Fibroblast of skin of left quadriceps (primary cell): Measurements from ENCODE around the gene POLG.

Experiments used
- DNase-seq, 2 experiments: peaks; one replicate each; pipeline ENCODE4 v3.0.0-alpha.2; 2013; ENCODE audit warnings: low read depth in 2 of 2

POLG gene

DNA sequence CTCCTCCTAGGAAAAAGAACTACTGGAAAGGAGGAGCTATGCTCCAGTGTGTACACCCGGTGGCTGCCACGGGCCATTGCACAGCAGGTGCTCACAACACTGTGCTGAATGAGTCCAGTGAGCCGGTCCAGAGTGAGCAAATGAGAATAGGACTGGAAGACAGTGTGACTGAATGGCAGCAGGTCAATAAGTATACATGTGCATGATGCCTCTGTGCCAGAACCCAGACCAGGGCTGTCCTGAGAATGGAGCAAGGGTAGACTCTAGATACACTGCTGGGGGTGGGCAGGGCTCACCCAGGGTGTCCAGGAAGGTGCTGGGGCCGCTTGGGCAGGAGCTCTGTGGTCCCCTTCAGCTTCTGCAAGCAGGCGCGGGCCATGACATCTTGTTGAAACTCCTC, 8.3 kb downstream of the POLG start:
- no peak for DNase-seq

DNA sequence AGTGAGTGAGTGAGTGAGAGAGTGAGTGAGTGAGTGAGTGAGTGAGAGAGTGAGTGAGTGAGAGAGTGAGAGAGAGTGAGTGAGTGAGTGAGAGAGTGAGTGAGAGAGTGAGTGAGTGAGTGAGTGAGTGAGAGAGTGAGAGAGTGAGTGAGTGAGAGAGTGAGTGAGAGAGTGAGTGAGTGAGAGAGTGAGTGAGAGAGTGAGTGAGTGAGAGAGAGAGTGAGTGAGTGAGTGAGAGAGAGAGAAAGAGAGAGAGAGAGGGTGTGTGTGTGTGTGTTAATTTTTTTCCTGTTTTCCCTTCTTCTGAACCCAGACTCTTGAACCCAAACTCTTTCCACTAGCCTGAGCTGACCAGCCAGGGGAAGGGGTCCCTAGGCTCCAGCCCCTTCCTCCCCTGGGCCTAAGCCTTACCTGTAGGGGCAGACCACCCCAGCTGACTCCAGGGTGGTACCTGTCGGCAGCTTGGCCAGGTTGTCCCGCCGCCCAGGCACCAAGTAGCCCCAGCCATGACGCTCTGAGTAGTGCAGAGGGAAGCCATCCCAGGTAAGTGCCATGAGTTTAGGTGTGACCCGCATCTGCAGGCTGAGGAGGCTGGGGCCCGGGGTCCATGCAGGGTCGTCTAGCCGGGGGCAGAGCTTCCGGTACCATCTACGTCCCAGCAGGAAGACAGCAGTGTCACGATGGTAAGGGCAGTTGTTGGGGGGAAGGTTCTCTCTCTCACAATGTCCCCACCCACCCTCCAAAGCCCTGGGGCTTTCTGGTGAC, 9.4 kb downstream of the POLG start:
- no peak for DNase-seq

DNA sequence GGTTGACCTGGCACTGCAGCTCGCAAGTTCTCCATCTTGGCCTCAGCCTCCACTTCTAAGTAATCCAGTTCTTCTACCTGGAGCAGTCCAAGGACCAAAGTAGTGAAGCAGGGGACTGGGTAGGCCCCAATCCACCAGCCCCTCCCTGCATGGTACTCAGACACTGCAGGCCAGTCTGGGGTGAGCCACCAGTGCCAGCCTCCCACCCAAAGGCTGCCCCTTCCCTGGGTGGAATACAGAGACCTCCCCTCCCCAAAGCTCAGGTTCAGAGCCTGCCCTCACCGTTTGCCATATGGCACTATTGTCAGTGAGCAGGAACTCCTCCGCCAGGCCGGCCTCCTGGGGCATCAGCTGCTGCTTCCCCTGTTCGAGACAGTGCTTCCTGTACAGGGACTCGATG, 10.8 kb downstream of the POLG start:
- no peak for DNase-seq

DNA sequence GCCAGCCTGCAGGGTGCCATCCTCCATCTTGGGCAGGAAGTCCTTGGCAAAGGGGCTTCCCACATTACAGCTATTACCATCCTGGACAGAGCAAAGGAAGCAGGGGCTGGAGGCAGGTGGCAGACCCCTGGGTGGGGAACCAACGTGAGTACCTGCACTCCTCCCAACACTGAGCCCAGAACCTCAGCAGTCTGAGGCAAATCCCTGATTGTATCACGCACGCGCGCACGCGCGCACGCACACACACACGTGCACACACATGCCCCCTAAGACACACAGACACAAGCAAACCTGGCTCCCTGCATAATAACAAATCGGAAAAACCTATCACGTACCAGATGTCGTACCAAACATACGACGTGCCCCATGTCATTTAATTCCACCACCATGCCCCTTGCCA, 11.8 kb downstream of the POLG start:
- no peak for DNase-seq

DNA sequence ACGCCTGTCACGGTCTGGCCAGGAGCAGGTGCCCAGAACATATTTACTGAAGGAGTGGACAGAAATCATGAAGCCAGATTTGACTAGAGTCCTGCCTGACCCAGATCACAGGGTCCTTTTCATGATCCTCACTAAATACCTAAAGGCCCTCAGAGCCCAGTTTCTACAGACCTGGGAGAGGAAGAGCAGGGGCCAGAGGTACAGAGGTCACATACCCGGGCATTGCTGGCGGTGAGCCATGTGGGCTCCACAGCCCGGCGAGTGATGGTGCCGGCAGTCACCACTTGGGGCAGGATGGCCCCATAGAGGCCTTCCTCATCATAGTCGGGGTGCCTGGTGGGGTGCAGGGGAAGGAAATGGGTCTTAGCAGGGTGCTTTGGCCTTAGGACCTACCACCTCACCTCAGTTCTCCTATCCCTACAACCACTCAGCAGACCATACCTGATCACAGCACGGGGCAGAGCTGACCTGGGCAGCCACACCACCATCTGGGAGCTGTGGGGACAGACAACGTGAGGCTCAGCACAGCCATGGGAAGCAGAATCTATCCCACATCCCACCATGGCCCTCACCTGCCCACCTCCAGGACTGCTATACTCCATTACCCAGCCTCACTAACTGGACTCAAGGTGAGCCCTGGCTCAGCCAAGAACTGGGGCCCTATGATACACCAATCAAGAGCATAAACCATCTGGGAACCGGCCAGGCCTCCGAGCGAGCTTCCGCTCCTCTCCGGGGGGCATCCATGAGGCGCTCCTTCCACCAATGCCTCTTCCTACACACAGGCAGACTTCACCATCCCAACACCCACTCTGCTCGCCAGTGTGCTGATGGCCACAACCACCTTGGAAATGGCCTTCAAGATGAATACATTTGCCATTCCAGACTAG, 12.9 kb downstream of the POLG start:
- DNase-seq = no peak

DNA sequence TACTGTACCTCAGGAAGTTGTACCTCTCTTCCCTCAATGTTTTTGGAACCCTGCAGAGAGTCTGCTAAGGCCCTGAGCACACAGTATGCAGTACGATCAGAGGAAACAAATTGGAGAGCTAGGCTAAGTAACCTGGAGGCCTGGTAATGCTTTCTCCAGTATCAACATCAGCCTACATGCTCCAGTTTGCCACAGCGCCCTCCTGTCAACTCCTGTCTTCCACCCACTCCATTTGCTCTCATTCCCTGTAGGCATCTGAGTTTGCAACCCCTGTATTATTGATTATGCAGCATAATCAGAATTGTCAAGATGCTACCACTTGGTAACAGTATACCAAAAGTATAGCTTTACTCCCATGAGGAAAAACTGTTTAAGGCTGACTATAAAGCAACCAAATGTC, 14.4 kb downstream of the POLG start:
- no peak for DNase-seq

DNA sequence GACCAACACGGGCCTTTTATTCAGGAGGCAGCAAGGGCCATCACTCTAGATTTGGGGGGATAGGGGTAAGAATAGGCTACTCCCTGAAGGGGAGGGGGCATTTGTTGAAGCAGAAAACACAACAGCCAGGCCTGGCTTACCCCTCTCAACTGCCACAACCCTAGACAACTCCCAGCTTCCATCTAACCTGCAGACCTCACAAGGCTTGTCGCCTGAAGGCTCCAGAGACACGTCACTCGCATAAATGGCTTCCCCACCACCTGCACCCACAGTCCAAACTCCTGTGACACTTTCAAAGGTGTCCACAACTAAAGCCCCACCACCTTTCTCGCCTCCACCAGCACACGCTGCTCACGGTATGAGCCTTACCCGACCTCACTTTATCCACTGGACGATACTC, 14.9 kb downstream of the POLG start:
- DNase-seq = no peak

DNA sequence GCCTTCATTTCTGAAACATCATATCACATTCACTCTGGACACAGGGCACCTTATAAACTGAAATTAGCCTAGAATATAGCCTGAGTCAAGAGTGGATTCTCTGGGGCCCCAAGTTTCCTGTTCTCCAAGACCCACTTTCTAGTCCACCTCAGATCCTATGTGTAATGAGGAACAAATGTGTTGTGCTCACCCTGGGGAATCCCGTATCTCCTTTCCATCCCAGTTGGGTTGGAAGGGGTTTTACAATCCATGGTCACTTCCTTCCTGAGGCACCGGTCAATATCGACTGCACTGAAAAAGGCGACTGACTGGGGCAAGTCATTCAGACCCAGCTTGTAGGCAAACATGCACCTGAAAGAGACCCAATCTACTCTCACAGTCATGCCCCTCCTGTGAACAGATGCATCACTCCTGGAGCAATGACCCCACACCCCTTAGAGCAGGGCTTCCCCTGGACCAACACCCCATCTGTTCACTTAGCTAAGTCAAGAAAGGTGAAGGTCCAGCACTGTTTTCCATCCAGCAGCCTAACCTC, 17.4 kb downstream of the POLG start:
- no peak for DNase-seq

DNA sequence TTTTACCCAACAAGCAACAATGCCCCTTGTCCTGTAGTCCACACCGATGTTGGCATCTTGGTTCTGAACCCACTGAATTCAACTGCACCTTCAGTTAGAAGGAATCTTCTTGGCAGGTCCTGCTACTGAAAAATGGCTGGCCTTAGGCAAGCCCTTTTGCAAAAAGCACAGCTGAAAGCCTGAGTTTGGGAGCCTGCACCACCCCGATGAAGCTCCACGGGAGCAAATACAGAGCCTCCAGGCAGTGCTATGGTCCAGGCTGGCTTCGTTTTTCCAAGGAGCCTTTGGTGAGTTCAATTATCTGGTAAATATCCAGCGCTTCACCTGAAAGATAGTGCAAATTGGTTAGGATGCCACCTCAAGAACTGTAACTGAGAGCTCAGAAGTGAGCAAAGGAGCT, 18.1 kb downstream of the POLG start:
- no peak for DNase-seq

DNA sequence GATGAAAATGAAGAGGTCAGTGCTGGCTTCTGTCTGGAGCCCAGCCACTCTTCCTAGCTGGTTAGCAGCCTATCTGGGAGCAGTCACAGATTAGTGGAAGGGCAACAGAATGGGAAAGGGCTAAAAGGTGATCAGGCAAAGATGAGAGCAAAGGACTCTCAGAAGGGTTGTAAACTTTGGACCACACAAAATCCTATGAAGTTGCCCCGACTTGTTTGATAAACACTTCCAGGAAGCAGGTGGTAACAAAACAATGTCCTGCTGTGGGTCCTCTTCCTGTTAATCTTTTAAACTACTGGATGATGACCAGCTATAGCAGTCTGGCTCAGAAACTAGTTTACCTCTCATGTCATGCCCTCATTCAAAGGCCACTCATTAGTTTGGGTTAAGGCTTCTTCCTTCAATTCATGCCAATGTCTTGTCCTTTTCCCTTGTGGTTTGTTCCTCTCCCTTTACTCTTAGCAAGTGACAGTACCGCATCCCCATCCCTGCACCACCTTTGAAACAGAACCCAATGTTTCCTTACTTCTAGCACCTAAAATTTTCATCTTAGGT, 19.2 kb downstream of the POLG start:
- DNase-seq = no peak

DNA sequence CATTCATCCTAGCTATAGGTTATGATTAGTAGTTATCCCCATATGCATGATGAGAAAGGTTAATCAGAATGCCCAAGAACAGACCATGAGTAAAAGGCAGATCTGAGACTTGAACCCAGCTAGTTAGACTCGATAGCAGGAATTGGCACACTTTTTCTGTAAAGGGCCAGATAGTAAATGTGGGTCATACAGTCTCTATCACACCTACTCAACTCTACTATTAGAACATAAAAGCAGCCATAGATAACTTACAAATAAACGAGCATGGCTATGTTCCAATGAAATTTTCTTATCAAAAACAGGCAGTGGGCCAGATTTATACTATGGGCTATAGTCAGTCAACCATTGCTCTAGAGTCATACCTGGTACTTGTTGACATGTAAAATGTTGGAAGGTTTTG, 24.6 kb downstream of the POLG start:
- no peak for DNase-seq

DNA sequence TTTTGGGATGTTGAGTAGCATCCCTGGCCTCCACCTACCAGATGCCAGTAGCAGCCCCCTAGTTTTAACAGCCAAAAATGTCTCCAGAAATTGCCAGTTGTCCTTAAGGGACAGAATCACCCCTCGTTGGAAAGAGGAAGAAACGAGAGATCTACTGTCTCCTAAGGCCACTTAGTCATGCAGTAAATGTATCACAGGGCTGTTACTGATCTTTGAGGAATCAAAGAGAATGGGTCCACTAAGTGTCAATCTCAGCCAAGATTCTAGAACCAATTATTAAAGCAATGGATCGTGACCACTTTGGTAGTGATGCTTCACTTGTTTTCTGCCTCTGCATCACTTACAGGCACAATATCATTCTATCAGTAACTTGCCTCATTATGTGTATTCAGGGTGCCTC, 26.4 kb downstream of the POLG start:
- DNase-seq = no peak

DNA sequence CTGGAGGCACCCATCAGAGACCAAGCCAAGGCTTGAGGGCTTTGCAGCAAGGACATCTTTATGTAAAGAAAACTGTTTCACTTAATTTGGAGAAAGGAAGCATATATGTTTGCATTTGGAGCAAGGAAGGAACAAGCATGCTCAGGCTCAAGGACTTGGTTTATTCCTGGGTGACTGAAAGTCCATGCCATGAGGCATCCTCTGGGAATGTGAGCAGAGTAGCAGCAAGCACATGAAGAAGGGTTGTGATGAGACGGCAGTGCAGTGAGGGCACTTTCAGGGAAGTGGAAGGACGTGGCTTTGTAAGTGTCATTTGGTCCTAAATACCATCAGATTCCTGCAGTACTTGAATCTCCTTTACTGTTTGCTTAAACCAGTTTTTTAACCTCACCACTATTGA, 26.8 kb downstream of the POLG start:
- DNase-seq = no peak

DNA sequence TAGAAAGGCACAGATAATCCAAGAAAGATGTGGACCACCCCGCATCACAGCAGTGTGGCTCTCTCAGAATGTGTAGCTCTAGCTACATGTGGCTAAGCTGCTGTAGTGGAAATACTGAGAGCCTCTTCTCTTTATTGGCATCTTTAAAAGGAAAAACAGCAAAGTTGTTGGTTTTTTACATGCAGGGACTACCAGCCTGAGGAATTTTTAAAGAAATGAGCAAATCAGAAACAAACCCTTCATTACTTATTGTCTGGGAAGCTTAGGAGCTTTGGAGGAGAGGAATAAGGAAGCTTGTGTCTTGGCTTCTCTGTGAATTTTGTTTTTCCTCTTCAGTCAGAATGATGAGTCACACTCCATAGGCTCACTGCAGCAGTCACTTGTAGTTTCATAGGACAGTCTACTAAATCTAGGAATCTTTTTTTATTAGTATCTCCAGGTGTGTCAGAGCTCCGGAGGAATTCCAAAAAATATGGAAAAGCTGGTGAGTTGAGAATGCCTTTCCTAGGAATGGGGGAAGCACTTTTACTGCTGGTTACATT, 27.5 kb downstream of the POLG start:
- DNase-seq = no peak

DNA sequence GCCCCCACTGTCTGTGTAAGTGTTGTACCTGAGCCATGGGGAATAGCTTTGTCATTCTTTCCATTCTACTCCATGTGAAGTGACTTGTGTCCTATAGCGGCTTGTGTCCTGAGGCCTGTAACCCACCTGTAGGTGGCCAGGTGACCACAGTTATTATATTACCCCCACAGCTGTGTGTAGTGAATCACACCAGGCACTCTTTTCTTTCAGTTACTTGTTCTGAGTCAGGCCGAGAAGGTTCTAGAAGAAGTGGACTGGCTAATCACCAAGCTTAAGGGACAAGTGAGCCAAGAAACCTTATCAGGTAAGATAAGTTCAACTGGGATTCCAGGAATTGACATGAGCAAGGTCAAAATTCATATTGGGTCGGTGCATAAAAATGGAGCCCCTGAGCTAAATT, 29.2 kb downstream of the POLG start:
- no peak for DNase-seq

DNA sequence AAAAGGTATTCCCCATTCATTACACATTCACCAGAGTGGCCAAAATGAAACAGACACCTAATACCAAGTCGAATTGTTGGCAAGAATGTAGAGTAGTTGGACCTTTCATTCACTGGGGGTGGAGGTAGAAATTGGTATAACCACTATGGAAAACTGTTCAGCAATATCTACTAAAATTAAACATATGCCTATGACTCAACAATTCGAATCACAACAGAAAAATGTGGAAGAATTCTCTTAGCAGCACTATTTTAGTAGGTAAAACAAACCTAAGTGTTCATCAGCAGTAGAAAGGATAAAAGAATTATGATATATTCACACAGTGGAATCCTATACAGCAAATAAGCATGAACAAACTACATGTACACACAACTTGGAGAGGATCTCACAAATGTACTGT, 30.6 kb downstream of the POLG start:
- DNase-seq = no peak

DNA sequence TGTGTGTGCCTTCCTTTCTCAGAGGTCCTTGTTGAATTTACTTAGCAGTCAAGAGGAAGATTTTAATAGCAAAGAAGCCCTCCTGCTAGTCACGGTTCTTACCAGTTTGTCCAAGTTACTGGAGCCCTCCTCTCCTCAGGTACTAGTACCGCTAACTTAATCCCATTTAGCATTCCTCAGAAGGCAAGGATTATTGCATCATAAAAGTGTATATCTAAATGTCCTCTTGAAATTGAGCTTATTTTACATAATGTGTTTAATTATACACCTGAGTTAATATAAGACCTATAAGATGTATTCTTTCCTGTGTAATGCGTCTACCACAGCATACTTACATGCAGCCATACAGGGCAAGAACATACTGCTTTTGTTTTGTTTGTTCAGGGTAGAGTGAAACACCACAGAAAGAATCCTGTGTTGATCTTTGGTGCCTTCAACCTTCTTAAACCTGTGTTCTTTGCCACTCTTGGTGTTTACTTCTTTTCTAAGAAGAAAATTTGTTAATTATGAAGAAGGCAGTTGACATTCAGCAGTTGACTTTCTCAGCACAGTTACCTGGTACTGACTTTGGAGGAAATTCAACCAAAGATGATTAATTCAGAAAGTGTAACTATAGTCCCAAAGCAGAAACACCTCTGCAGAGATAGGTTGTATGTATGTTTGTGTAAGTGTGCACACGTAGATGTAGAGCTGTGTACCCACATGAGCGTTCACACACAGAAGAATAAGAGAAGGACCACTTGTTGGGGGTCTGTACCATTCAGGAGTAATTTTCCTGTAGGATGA, 33.1 kb downstream of the POLG start:
- no peak for DNase-seq

DNA sequence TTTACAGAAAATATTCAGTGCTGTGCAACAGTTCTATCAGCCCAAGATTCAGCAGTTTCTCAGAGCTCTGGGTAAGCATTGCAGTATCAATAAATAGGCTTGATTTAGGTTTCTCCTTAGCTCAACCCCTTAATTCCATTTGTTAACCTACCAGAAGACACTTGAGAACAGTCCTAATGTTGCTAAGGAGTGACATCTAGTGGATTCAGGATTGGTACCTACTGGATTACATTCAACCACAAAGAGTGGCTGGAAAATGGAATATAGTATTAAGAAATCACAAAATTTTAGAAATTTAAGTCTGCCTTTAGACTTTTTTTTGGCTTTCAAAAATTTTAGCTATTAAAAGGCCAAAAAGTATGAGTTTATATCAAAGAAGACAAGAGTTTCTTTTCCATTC, 34.7 kb downstream of the POLG start:
- no peak for DNase-seq

DNA sequence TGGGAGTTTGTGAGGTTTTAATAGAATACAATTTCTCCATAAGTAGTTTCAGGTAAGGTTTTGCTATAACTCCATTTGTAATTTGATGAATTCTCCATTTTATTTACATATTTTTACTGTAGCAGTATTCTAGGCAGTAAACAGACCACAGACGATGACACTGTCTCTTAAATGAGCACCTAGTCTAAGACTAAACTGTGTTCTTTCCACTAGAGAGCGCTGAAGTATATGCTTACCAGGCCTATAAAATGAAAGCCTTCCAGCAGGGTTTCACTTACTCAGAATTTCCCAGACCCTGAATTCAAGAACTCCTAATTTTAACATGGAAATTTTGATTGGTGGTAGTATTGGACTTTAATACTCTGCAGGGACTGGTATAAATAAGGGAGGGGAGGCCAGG, 41.6 kb downstream of the POLG start:
- no peak for DNase-seq

DNA sequence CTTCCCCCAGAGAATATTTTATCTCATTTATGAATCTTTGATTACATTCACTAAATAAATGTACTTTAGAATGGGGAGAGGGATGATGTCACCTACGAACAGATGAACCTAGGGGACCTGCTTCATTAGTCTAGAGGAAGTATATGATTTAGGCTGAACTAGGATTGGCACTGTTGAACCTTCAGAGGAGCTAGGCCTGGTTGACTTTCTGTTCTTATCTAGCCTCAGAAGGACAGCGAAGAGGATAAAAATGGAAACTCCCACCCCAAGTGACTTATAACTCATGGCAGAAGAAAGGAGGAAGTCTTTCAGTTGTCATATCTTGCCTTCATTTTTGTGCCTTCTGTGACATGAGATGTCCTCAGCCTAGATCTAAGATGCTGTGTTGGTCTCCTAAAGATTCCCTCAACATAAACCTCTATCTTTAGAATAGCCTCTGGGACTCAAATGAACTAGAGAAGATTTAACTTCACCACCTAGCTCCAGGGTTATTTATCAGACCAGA, 42.6 kb downstream of the POLG start:
- DNase-seq = no peak

DNA sequence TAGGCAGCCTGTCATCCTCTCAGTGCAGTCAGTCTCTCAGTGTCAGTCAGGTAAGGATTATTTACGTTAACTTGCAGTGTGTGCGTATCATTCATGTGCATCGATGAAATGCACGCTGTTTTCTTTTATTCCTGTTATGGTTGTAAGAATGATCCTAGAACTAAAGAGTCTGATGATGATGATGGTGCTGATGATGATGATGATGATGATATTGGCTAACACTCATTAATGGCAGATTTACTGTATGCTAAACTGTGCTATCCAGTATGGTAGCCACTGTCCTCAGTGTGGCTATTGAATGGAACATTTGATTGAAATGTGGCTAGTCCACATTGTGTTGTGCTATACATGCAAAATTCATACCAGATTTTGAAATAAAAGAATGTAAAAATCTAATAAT, 51.4 kb downstream of the POLG start:
- DNase-seq = no peak
